ENCODE data around the gene KCNJ13.

Gene KCNJ13

DNA sequence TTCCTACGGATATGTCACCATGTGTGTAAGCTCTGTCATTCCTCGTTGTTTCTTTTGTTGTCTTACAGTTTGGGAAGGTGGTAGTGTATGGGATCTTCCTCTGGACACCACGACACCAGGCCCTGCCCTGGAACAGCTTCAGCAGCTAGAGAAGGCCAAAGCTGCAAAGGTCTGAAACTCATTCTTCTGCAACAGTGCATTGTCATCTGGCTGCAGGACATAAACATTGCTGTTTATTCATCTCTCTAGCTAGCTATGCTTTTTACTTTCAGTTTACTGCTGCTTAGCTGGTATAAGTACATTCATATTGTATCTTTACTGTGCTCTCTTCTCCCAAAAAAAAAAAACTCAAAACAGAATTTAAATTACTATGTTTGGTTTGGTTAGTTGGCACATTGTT lies 39.2 kb upstream of the KCNJ13 start:
- peaks cover 15% of the 10 kb centered on the region; the same call in 1 of the 2 replicates for H3K36me3 ChIP-seq (ENCODE audit: low read length)
- H4K20me1 ChIP-seq (ENCODE audit: low read depth, low read length) = no peaks in the 10 kb centered on the region
- H3K9ac ChIP-seq (ENCODE audit: low read length) = no peak overlapping the region

DNA sequence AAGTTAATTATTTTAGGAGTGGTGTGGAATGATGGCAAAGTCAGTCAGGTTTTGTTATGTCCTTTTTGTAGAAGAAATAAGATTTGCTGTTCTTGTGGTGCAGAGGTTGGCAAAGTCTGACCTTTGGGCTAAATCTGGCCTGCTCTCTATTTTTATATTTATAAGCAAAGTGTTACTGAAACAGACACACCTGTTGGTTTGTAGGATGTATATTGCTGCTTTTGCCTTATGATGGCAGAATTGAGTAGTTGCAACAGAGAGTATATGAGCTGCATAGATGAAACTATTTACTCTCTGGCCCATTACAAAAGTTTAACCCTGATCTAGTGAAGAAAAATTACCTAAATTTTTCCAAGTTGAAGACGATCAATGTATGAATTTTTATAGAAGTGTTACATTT lies 34.1 kb upstream of the KCNJ13 start:
- H3K27ac ChIP-seq (ENCODE audit: low read depth, low read length) = no peak overlapping the region

More for the DNA sequence above, 39.2 kb upstream of the KCNJ13 start:
- H3K9me3 ChIP-seq (ENCODE audit: insufficient read depth, low read length) = no peaks in the 10 kb centered on the region
- no peaks in the 10 kb centered on the region for H3K9me2 ChIP-seq (replicated peaks; ENCODE audit: insufficient read depth, low read length)
- no peaks in the 10 kb centered on the region for H3K27me3 ChIP-seq (ENCODE audit: low read length)
- no peak overlapping the region for H2AFZ ChIP-seq (ENCODE audit: low read depth, low read length, severe bottlenecking)
- TF ChIP-seq EZH2phosphoT487 (conservative IDR thresholded peaks at IDR 0.05; ENCODE audit: low read length) = no peak
- TF ChIP-seq, protein P1, sequence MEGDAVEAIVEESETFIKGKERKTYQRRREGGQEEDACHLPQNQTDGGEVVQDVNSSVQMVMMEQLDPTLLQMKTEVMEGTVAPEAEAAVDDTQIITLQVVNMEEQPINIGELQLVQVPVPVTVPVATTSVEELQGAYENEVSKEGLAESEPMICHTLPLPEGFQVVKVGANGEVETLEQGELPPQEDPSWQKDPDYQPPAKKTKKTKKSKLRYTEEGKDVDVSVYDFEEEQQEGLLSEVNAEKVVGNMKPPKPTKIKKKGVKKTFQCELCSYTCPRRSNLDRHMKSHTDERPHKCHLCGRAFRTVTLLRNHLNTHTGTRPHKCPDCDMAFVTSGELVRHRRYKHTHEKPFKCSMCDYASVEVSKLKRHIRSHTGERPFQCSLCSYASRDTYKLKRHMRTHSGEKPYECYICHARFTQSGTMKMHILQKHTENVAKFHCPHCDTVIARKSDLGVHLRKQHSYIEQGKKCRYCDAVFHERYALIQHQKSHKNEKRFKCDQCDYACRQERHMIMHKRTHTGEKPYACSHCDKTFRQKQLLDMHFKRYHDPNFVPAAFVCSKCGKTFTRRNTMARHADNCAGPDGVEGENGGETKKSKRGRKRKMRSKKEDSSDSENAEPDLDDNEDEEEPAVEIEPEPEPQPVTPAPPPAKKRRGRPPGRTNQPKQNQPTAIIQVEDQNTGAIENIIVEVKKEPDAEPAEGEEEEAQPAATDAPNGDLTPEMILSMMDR (IDR thresholded peaks at IDR 0.05; ENCODE audit: insufficient read depth, low read length, poor library complexity, severe bottlenecking) = no peak
- H3K27ac ChIP-seq (ENCODE audit: low read depth, low read length) = no peak overlapping the region
- no peak overlapping the region for H3K4me2 ChIP-seq (ENCODE audit: low read depth, low read length, poor library complexity, severe bottlenecking)
- no peaks in the 10 kb centered on the region for H3F3A ChIP-seq (ENCODE audit: insufficient read depth)
- H3K79me2 ChIP-seq (ENCODE audit: insufficient read depth, low read length) = no peaks in the 10 kb centered on the region
- no peak overlapping the region for H3K4me3 ChIP-seq (ENCODE audit: insufficient read depth, low read length, poor library complexity, severe bottlenecking)

DNA sequence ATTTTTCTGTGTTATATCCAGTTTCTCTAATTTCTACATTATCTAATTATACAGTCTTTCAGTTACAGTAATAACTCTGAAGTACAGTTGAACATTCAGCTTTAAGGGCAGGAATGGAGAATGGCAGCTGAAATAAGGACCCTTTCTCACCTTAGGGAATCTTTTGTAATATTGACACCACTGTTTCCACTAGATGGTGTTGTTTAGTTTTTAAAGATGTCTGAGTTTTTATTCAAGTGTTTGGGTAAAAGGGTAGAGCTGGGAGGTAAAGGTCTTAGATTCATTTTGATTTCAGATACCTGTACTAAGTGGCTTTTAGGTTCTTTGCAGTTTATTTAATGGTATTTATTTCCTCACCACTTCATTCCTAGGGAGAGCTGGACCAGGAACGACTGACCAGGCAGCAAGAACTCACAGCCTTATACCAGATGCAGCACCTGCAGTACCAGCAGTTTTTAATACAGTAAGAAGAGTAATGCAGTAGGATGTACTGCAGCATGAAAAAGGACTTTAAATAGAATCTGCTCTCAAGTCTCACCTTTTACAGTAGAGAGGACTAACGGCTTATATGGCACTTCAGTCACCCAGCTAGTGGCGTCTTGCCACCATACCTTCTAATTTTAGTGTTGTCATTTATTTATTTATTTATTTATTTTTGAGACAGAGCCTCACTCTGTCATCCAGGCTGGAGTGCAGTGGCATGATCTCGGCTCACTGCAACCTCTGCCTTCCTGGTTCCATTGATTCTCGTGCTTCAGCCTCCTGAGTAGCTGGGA lies 33.2 kb upstream of the KCNJ13 start:
- no peaks in the 10 kb centered on the region for H3K9me3 ChIP-seq (ENCODE audit: insufficient read depth, low read length)
- H2AFZ ChIP-seq (ENCODE audit: low read depth, low read length, severe bottlenecking) = no peak overlapping the region
- H3K36me3 ChIP-seq (ENCODE audit: low read length) = peaks cover 21% of the 10 kb centered on the region; the same call in 1 of the 2 replicates
- no peaks in the 10 kb centered on the region for H3K9me2 ChIP-seq (replicated peaks; ENCODE audit: insufficient read depth, low read length)
- H3F3A ChIP-seq (ENCODE audit: insufficient read depth) = no peaks in the 10 kb centered on the region
- H4K20me1 ChIP-seq (ENCODE audit: low read depth, low read length) = no peaks in the 10 kb centered on the region
- no peaks in the 10 kb centered on the region for H3K27me3 ChIP-seq (ENCODE audit: low read length)
- no peak overlapping the region for H3K4me2 ChIP-seq (ENCODE audit: low read depth, low read length, poor library complexity, severe bottlenecking)
- H3K4me3 ChIP-seq (ENCODE audit: insufficient read depth, low read length, poor library complexity, severe bottlenecking) = no peak overlapping the region
- H3K27ac ChIP-seq (ENCODE audit: low read depth, low read length) = no peak overlapping the region
- H3K9ac ChIP-seq (ENCODE audit: low read length) = no peak overlapping the region
- no peaks in the 10 kb centered on the region for H3K79me2 ChIP-seq (ENCODE audit: insufficient read depth, low read length)
- no peak for TF ChIP-seq EZH2phosphoT487 (conservative IDR thresholded peaks at IDR 0.05; ENCODE audit: low read length)

More for the DNA sequence above, 34.1 kb upstream of the KCNJ13 start:
- TF ChIP-seq, protein P1 (IDR thresholded peaks at IDR 0.05; ENCODE audit: insufficient read depth, low read length, poor library complexity, severe bottlenecking) = no peak
- TF ChIP-seq EZH2phosphoT487 (conservative IDR thresholded peaks at IDR 0.05; ENCODE audit: low read length) = no peak
- Histone ChIP-seq H3F3A (ENCODE audit: insufficient read depth) (no peaks in the 10 kb centered on the region), H3K4me3 (ENCODE audit: insufficient read depth, low read length, poor library complexity, severe bottlenecking) (no peak overlapping the region), H3K9ac (ENCODE audit: low read length) (no peak overlapping the region), H3K36me3 (ENCODE audit: low read length) (peaks cover 21% of the 10 kb centered on the region; the same call in 1 of the 2 replicates), H3K4me2 (ENCODE audit: low read depth, low read length, poor library complexity, severe bottlenecking) (no peak overlapping the region), H3K9me3 (ENCODE audit: insufficient read depth, low read length) (no peaks in the 10 kb centered on the region), H4K20me1 (ENCODE audit: low read depth, low read length) (no peaks in the 10 kb centered on the region), H3K79me2 (ENCODE audit: insufficient read depth, low read length) (no peaks in the 10 kb centered on the region), H3K27me3 (ENCODE audit: low read length) (no peaks in the 10 kb centered on the region), H3K9me2 (replicated peaks; ENCODE audit: insufficient read depth, low read length) (no peaks in the 10 kb centered on the region), H2AFZ (ENCODE audit: low read depth, low read length, severe bottlenecking) (no peak overlapping the region)

DNA sequence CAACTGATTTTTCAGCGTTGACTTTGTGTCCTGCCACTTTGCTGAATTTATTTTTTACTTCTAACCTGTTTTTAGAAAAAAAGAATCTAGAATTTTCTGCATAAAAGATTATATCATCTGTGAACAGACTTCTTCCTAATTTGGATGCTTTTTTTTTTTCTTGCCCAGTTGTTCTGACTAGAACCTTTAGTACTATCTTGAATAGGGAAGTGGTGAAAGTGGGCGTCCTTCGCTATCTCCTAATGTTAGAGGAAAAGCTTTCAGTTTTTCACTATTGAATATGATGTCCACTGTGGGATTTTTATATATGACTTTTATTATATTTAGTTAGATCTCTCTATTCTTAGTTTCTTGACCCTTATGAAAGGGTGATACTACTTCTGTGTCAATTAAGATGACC lies 25.7 kb upstream of the KCNJ13 start:
- no peak overlapping the region for H2AFZ ChIP-seq (ENCODE audit: low read depth, low read length, severe bottlenecking)
- no peaks in the 10 kb centered on the region for H4K20me1 ChIP-seq (ENCODE audit: low read depth, low read length)
- H3K4me3 ChIP-seq (ENCODE audit: insufficient read depth, low read length, poor library complexity, severe bottlenecking) = no peak overlapping the region
- peaks cover 12% of the 10 kb centered on the region; the same call in 1 of the 2 replicates for H3K36me3 ChIP-seq (ENCODE audit: low read length)
- no peaks in the 10 kb centered on the region for H3F3A ChIP-seq (ENCODE audit: insufficient read depth)
- H3K9me2 ChIP-seq (replicated peaks; ENCODE audit: insufficient read depth, low read length) = no peaks in the 10 kb centered on the region
- H3K27me3 ChIP-seq (ENCODE audit: low read length) = no peaks in the 10 kb centered on the region
- no peaks in the 10 kb centered on the region for H3K9me3 ChIP-seq (ENCODE audit: insufficient read depth, low read length)
- H3K27ac ChIP-seq (ENCODE audit: low read depth, low read length) = no peak overlapping the region
- H3K79me2 ChIP-seq (ENCODE audit: insufficient read depth, low read length) = no peaks in the 10 kb centered on the region
- no peak overlapping the region for H3K4me2 ChIP-seq (ENCODE audit: low read depth, low read length, poor library complexity, severe bottlenecking)
- TF ChIP-seq EZH2phosphoT487 (conservative IDR thresholded peaks at IDR 0.05; ENCODE audit: low read length) = no peak
- TF ChIP-seq, protein P1 (IDR thresholded peaks at IDR 0.05; ENCODE audit: insufficient read depth, low read length, poor library complexity, severe bottlenecking) = no peak
- no peak overlapping the region for H3K9ac ChIP-seq (ENCODE audit: low read length)

Measured in SU-DHL-6 (cell line).